Hematopoietic multipotent progenitor cell treated with erythropoietin and hydrocortisone succinate and interleukin-3 and kit ligand, for 6 days (in vitro differentiated cells): Measurements from ENCODE around the gene FAM199X.
A peak's percentile ranks its signal among the peaks of the same experiment; 100 is the strongest.

Source experiments
- DNase-seq: peaks from one replicate; pipeline ENCODE4 v3.0.0-alpha.2; 2015

The FAM199X gene

DNA sequence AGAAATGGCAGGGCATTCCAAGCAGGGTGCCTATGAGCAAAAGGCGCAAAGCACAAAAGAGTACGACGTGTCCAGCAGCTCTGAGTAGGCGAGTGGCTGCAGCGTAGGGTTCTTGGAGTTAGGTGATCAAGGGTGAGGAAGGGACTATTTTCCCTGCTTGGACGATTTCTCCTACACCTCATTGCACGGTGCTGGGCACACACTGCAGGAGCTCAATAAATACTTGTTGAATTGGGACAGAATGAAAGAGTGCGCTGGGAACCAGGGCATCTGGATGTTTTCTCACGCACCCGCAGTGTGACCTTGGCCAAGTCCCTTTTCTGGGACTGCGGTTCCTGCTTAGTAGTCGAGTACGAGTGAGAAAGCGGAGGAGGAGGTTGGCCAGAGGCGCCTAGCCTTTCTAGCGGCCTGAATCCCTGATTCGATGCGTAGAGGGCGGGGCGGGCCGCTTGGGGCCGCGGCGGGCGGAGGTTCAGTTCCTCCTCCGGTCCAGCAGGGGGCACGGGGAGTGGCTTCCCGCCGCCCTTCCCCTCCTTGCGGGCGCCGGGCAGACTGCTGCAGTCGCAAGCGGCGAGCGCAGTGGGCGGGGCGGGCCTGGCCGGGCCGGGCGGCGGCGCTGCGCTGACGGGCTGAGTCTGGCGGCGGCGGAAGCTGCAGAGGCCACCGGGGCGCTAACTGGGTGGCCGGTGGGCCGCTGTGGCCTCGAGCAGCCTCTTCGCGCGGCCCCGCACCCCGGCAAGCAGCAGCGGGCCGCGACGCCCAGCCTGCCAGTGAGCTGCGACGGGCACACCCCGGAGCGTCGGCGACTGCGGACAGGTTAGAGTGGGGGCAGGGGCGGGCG is at the start of gene FAM199X:
Gene FAM199X (plus strand): TSS at position 560 of the 841 bp plus-strand sequence. CDS start 333 bp downstream, outside the sequence.
- peak; percentile 89 for DNase-seq

DNA sequence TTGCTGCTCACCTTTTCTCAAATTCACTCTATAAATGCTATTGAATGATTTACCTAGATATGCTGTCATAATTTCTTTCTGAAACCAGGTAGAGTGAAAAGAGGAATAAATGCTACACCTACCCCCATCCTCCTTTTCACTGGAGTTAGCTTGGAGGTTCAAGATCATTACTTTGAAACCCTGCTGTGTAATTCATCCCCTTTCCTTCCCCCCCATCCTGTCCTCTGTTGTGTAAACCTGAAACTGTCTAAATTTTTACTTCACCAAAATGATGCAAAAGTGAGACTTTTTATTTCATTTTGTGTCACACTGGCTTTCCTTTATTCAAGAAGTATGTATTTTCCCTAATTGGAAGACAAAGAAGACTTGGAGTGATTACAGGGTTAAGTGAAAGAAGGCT is 48.5 kb upstream of the FAM199X start:
- no peak for DNase-seq

DNA sequence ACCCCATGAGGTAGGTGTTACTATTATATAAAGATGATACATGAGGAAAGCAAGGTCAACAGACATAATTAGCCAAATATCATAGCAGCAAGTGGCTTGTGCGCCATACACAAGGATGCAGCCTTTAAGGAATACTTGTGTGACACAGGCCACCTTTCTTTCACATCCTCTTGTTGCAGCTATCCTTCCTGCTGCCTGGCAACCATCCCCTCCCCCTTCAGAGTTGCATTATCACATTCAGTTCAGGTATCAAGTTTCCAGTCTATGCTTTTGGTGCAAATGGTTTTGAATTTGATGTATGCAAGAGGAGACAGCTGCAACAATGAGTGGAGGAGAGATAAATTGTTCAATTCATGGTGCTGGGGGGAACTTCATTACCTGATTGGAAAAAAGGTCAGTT is 47.5 kb upstream of the FAM199X start:
- no peak for DNase-seq

DNA sequence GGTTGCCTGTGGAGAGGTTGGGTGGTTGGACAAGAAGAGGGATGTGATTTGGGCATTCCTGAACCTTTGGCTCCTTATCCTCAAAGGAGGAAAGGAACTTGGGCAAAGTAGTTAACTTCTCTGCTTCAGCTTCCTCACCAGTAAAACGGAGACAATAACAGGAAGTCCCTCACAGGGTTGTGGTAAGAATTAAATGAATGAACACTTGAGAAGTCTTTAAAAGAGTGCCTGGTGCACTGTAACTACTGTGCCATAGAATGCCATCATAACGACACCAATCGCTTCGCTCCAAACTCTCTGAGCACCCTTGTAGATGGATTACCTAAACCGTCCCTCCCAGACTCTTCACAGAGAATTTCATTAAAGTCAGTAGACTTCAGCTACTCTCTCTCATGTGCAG is 43.4 kb upstream of the FAM199X start:
- peak; percentile 18 for DNase-seq

DNA sequence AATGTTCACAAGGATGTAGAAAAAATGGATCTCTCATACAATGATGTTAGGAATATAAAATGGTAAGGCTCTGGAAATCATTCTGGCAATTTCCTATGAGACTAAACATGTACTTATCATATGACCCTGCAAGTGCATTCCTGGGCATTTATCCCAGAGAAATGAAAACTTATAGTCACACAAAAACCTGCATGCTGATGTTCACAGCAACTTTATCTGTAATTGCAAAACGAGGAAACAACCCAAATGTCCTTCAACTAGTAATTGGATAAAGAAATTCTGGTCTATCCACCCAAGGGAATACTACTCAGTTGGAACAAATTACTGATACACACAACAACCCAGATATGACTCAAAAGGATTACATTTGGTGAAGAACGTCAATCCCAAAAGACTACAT is 39.4 kb upstream of the FAM199X start:
- no peak for DNase-seq

DNA sequence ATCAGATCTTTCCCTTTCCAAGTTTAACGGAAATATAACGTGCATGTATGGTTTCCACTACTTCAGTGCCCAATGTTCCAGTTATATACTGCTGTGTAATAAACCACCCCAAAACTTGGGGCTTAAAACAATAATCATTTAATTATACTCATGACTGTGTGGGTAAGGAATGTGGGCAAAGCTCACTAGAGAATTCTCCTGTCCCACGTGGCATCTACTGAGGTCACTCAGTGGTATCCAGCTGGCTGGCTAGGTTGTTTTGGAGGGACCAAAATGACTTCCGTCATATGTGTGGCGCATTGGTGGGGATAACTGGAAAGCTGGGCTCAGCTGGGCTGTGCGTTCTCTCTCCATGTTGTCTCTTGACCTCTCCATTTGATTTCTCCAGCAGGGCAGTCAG is 35.4 kb upstream of the FAM199X start:
- DNase-seq = no peak

DNA sequence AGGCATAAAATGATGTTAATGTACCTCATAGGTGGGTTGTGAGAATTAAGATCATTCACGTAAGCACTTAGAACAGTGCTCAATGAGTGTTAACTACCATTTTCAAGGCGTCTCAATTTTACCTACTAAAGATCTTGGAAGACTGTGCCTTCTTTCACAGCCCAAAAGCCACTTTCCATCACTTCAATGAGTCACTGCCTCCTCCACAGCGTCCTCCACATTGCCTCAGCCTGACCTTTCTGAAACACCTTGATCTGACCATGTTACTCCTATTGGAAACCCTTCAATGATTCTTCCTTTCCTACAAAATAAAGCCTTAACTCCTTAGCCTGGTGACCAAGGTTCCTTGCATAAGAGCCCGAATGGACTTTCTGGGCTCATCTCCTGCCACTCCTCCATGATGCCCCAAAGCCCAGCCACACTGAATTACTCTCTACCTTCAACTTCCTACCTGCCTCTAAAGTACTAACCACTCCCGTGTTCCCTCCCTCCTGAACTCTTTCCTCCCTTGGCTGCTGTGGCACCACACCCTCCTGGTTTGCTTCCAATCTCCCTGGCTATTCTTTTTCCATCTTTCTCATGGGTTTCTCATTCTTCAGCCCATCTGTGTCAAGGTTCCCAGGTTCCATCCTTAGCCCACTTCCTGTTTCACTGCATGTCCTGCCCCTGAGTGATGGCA is 31.5 kb upstream of the FAM199X start:
- DNase-seq = no peak

DNA sequence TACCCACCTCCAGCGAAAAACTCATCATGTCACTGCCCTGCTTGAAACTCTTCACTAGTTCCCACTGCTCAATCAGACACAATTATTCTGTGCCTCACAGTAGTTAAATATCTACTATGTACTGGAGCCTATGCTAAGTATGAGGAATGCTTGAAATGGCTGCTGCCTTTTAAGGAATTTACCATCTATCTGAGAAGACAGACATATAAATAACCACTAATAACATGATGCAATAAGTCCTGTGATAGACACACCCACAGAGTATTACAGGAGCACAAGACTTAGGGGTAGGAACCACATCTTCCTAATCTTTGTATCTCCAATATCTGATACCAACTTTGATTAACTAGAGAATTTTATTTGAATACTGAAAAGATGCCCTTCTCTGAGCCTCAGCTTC is 30.6 kb upstream of the FAM199X start:
- DNase-seq = no peak

DNA sequence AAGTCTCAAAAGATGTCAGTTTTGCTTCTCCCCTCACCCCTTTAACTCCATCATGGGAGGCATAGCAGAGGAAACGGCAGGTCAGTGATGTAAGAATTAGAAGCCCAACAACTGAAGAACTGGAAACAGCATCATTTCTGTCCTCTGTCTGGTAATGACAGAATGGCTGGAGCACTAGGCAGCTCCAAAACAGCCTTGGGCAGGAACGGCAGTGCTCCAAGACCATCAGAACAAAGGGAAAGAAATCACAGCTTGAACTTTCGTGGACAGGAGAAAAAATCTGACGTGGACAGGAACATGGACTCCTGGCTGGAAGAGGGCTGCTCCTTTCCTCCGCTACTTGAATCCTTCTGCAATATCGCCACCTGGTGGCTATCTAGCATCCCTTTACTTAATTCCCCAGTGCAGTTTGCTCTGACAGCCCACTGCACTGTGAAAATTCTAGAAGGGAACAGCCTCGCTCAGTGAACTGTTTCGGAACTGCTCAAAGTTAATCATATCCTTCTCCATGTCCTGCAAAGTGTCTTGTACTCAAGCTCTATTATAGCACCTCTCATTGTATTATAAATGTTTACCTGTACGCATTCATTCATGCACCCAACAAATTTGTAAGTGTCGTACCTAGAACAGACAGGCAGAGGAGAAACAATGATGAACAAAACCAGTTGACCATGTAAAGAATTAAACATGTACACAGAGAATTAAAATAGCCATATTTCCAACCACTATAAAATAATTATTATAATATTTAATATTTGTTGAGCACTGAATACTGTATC is 29.8 kb upstream of the FAM199X start:
- DNase-seq = peak; percentile 87

DNA sequence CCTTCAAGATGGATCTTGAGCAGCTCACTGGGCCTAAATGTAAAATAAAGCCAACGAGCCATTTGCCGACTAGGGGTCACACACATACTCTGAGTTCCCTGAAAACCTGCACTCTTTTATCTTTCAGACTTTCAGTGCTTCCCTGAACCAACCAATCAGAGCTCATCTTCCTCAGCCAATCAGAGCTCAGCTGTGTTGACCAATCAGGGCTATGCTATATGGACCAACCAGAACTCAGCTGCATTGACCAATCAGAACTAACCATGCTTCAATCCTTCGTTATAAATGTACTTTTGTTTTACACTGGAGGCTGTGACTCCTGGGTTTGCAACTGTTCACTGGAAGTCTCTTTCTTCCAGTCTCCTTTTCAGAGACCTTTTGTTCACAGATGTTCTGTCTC is 28.8 kb upstream of the FAM199X start:
- DNase-seq = no peak

DNA sequence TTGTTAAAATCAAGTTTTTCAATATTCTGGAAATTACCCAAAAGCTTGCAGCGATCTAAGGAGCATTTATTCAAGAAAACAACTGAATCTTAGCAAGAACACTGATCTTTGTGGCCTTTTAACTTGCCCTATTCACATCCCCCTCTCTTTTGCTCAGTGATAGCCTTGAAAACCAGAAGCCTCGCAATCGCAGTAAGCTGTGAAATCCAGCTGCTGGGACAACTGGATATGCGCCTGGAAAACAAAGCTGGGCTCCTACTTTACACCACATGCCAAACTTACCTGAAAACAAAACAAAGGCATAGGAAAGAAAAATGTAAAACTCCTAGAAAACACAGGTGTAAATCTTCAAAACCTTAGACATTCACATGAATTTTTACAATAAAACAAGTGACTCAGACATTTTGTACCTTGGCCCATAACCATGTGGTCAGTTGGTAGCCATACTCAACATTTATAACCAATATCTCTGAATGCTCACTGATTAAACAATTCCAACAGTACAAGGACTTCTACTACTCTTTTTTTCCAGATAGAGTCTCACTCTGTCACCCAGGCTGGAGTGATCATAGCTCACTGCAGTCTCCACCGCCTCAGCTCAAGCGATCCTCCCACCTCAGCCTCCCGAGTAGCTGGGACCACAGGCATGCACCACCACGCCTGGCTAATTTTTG is 25.0 kb upstream of the FAM199X start:
- DNase-seq = no peak

DNA sequence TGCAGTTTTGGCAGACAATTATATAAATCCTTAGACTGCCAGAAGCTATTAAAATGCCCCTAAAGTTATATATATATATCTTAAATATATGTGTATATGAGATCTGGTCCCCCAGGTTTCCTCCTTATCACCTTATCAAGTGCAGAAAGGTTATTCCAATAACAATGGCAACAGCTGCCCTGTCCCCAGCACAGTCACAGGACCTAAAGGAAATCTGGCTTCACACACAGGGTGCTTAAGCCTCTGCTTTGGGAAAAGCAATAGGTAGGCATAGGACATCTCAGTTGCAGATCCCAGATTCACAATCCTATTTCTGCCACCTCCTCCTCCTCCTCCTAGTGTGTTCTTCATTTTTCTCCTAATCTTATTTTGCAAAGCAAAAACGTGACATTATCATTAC is 15.2 kb upstream of the FAM199X start:
- no peak for DNase-seq

DNA sequence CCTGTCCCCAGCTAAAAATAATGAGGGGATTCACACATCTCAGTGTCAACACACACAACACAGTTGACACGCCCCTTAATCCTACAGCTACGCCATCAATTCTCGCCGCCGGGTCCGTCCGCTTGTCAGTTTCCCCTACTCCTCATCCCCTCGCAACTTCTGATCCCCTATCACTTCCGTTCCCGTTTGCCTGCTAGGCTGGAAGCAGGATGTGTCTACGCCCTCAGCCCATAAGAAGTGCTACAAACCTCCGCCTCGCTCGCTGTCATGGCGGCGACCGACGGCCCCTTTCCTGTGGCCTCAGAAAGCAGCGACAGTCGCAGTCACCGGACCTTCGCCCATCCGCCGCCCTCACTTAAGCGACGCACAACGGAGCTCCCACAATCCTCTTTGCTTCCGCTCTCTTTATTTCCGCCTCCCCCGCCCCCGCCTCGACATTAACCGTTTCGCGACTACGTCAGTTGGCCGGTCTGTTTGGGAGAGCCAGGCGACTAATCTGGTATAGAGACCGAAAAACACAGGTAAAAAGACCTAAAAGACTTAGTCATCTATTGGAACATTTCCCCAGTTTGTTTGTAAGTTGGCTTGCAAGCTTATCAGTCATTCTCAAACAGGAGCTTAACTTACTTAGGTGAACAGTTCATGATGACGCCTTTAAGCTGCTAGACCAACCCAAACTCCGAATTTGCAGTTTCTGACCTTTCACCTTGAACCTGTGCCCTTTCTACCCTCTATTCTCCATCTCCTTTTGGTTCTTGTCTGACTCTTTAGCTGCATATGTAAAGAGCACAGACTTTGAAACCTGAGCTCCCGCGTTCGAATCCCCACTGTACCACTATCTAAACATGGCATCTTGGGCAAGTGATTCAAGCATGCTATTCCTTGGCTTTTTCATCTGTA is 9.4 kb upstream of the FAM199X start, which contains the start of gene SLC25A53:
Gene SLC25A53 (minus strand): TSS at position 380 of the 900 bp plus-strand sequence. CDS start 51,752 bp downstream, outside the sequence.
- peak; percentile 91 for DNase-seq

DNA sequence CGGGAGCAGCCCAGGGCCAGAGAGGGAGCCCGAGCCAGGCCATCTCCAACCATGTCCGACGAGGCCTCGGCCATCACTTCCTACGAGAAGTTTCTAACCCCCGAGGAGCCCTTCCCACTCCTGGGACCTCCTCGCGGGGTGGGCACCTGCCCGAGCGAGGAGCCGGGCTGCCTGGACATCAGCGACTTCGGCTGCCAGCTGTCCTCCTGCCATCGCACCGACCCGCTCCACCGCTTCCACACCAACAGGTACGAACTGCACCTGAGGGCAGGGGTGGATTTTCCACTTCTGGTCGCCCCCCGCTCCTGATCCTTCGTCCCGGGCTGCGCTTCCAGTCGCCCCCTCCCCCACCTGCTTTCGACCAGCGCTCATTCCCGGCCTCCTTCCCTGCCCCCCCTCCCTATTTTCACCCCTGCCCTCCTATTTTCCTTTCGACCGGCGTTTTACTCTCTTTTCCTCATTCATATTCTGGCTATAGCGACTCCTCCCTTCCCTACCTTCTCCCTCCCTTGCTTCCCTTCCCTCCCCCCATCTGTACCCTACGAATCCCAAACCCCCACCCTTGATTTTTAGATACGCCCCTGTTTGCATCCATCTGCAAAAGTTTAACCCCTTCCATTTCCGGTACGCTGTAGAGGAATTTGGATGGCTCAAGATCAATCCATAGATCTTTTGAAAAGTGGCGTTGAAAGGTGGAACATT is 633 bp downstream of the FAM199X start:
- DNase-seq = no peak

DNA sequence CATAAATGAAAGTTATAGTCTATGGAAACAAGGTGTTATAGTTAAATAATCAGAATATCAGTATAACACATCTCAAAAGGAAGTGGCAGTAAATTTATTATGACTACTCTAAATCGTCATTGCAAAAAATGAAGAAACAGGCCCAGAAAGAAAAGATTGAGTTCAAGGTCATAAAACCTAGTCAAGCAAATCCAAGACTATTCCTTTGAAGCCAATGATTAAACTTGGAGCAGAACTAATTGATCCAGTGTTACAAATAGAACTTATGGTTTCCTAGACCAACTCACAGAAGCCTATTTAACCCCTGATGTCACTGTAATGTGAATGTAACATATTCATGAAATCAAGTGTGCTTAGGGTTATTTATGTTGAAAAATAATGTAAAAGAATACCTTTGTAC is 1.9 kb downstream of the FAM199X start:
- no peak for DNase-seq

DNA sequence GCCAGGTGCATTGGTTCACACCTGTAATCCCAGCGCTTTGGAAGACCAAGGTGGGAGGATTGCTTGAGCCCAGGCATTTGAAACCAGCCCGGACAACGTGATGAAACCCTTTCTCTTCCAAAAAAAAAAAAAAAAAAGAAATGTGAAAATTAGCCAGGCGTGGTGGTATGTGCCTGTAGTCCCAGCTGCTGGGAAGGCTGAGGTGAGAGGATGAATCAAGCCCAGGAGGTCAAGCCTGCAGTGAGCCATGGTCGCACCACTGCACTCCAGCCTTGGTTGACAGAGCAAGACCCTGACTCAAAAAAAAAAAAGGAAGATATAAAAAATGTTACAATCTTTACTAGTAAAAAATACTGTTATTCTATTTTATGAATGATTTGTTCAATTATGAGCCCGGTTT is 5.9 kb downstream of the FAM199X start:
- DNase-seq = no peak

DNA sequence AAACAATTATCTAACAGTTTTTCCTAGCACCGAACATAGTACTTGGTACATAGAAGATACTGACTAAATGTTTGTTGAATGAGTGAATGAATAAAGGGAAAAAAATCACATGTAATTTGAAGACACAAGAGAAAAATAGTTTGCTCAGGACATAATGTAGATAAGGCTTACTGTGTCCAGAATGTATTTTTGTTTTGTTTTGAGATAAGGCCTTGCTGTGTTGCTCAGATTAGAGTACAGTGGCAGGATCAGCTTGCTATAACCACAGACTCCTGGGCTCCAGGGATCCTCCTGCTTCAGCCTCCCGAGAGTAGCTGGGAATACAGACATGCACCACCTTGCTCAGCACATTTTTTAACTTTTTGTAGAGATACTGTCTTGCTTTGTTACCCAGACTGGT is 6.5 kb downstream of the FAM199X start:
- peak; percentile 24 for DNase-seq

DNA sequence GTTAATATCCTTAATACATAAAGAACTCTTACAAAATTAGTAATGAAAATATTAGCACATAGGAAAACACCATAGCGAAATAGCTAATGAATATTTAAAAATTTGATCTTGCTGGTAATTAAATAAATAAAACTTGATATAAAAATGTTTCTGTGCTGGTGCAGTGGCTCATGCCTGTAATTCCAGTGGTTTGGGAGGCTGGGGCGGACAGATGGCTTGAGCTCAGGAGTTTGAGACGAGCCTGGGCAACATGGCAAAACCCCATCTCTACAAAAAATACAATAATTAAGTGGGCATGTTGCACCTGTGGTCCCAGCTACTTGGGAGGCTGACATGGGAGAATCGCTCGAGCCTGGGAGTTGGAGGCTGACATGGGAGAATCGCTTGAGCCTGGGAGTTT is 7.6 kb downstream of the FAM199X start:
- no peak for DNase-seq

DNA sequence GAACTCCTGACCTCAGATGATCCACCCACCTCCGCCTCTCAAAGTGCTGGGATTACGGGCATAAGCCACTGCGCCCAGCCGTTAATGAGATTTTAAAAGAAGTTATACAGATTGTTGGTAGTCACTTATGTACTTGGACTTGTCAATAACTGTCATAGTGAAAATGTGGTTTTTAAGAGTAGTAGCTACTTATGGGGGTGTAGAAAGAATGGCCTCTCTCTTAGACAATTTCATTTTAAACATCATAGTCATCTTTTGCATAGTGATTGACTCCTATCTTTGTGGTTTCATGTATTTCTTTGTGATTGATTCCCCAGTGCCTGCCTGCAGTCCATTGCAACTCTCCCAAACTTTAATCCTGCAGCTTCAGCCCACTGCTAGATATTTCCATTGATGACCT is 17.4 kb downstream of the FAM199X start:
- DNase-seq = no peak

DNA sequence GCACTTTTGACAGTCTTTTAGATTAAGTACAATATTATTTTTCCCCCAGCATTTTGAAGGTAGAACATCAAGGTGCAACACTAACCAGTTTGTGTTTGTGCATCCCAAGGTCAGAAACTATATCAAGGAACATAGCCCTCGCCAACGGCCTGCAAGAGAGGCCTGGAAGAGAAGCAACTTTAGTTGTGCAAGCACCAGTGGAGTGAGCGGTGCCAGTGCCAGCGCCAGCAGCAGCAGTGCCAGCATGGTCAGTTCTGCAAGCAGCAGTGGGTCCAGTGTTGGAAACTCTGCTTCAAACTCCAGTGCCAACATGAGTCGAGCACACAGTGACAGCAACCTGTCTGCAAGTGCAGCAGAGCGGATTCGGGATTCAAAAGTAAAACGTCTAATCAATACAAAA is 21.7 kb downstream of the FAM199X start:
- no peak for DNase-seq

DNA sequence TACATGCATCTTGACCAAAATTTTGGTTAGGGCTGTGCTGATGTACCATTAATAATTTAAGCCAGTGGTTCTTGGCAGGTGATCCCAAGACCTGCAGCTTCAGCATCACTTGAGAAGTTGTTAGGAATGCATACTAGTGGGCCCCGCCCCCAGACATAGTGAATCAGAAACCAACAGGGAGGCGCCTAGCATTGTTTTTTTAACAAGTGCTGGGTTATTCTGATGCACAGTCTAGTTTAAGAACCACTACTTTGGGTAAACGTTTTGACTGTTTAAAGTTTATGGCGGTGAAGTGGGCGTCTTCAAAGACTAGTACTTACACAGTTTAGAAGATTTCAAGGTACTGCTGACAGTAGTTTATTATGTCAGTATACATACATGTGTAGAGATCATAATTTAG is 23.6 kb downstream of the FAM199X start:
- no peak for DNase-seq
